MCF 10A (cell line): ENCODE measurements around the gene LPP. TPM values are rescaled to one million over a fixed set of nuclear protein-coding genes. Genes with fewer than 3 reads are reported as not detected.

Source experiments
- BruUV-seq: library from RNA; stranded (reverse); fragments of 400-500 nt; replicated peaks from 2 replicates; lab custom pipeline; 2021; lab: Mats Ljungman, UMichigan
- CTCF ChIA-PET: fragments of 300-600 bp; sonication (Branson Sonifier 250); formaldehyde crosslinking; extraction: SDS; loops from one replicate; lab custom pipeline; 2021; ENCODE audit warnings: antibody characterized with exemption, inconsistent platforms; lab: Yijun Ruan, JAX
- POLR2A ChIA-PET: fragments of 300-600, 350-650 bp; sonication (Branson Sonifier 250); formaldehyde crosslinking; extraction: SDS; loops from one replicate; lab custom pipeline; 2020; ENCODE audit warnings: antibody characterized with exemption, inconsistent platforms; lab: Yijun Ruan, JAX
- DNase-seq: peaks from one replicate; pipeline ENCODE4 v3.0.0-alpha.2; 2018; ENCODE audit not compliant: unreplicated experiment
- H3K27ac Mint-ChIP-seq: one replicate; pipeline ENCODE4 v1.8.0; 2022; ENCODE audit warnings: mild to moderate bottlenecking, low read depth, mixed read lengths; ENCODE audit not compliant: unreplicated experiment
- H3K27me3 Mint-ChIP-seq: one replicate; pipeline ENCODE4 v1.8.0; 2022; ENCODE audit warnings: mixed read lengths; ENCODE audit not compliant: insufficient read depth, unreplicated experiment
- H3K36me3 Mint-ChIP-seq: one replicate; pipeline ENCODE4 v1.8.0; 2022; ENCODE audit warnings: mild to moderate bottlenecking, moderate library complexity, mixed read lengths; ENCODE audit not compliant: insufficient read depth, unreplicated experiment
- H3K4me1 Mint-ChIP-seq: one replicate; pipeline ENCODE4 v1.8.0; 2022; ENCODE audit warnings: mixed read lengths; ENCODE audit not compliant: insufficient read depth, unreplicated experiment
- H3K4me3 Mint-ChIP-seq: one replicate; pipeline ENCODE4 v1.8.0; 2022; ENCODE audit warnings: mild to moderate bottlenecking, moderate library complexity, mixed read lengths; ENCODE audit not compliant: unreplicated experiment
- H3K9me3 Mint-ChIP-seq: one replicate; pipeline ENCODE4 v1.8.0; 2022; ENCODE audit warnings: mixed read lengths; ENCODE audit not compliant: unreplicated experiment
- CTCF ChIP-seq: fragments of 200-600 bp; IDR thresholded peaks from one replicate; pipeline ENCODE4 v1.8.0; 2022; ENCODE audit warnings: antibody characterized with exemption, mild to moderate bottlenecking; ENCODE audit not compliant: unreplicated experiment
- intact Hi-C: fragments of 100-400 bp; cut with micrococcal nuclease; formaldehyde crosslinking; loops from 2 replicates; pipeline ENCODE4 v1.14.1; 2022
- total RNA-seq: library from RNA; stranded (reverse); gene quantifications from 2 replicates; pipeline ENCODE4 v1.2.3, GENCODE V29; 2022

The LPP gene
- total RNA-seq, 1 experiment from 2014 or later: 117 TPM

GRCh38 chr3:188321258-188321657 lies 167.3 kb downstream of the LPP start:
- peaks cover 11% of the 10 kb centered on the region for H3K4me1 Mint-ChIP-seq
- no peak overlapping the region for H3K27ac Mint-ChIP-seq
- H3K36me3 Mint-ChIP-seq: peaks cover 3% of the 10 kb centered on the region
- no peak overlapping the region for H3K4me3 Mint-ChIP-seq
- ChIA-PET CTCF (interaction anchor here (0.6 kb wide), 2 partner anchors 24 to 579 kb away, joined by 3 read pairs; no protein-coding TSS in a partner anchor), POLR2A (interaction anchor here (1.1 kb wide), 1 partner anchor 58 kb away, joined by 6 read pairs; no protein-coding TSS in a partner anchor)
- intact Hi-C loops: no loop called here
- H3K9me3 Mint-ChIP-seq: no peaks in the 10 kb centered on the region
- H3K27me3 Mint-ChIP-seq: no peaks in the 10 kb centered on the region
- no TSS peak for BruUV-seq
- DNase-seq: no peak
- TF ChIP-seq CTCF: no peak

GRCh38 chr3:188322135-188322887 lies 168.4 kb downstream of the LPP start:
- intact Hi-C loops: no loop called here
- Mint-ChIP-seq H3K4me1 (peaks cover 13% of the 10 kb centered on the region), H3K4me3 (no peak overlapping the region), H3K27me3 (no peaks in the 10 kb centered on the region), H3K27ac (no peak overlapping the region), H3K9me3 (no peaks in the 10 kb centered on the region), H3K36me3 (peaks cover 6% of the 10 kb centered on the region)
- ChIA-PET CTCF (interaction anchor here (0.6 to 0.7 kb wide), 2 partner anchors 18 to 580 kb away, joined by 3 read pairs; no protein-coding TSS in a partner anchor), POLR2A (interaction anchor here (0.5 to 1.1 kb wide), 4 partner anchors 27 to 577 kb away, joined by 3 to 6 read pairs (median 3); partner anchors contain the start of gene BCL6)
- no peak for DNase-seq
- BruUV-seq: no TSS peak
- no peak for TF ChIP-seq CTCF

GRCh38 chr3:188323067-188323842 lies 169.3 kb downstream of the LPP start:
- no peaks in the 10 kb centered on the region for H3K9me3 Mint-ChIP-seq
- no peaks in the 10 kb centered on the region for H3K27me3 Mint-ChIP-seq
- ChIA-PET POLR2A (no interaction called here), CTCF (interaction anchor here (0.7 to 0.9 kb wide), 2 partner anchors 19 to 582 kb away, joined by 3 read pairs; no protein-coding TSS in a partner anchor)
- intact Hi-C loops: no loop called here
- H3K27ac Mint-ChIP-seq: no peak overlapping the region
- DNase-seq: no peak
- no peak overlapping the region for H3K4me3 Mint-ChIP-seq
- BruUV-seq: no TSS peak
- H3K4me1 Mint-ChIP-seq: peaks cover 13% of the 10 kb centered on the region
- no peak for TF ChIP-seq CTCF
- H3K36me3 Mint-ChIP-seq: peaks cover 6% of the 10 kb centered on the region

GRCh38 chr3:188326111-188326510 lies 172.2 kb downstream of the LPP start:
- no TSS peak for BruUV-seq
- CTCF ChIA-PET: interaction anchor here (1.2 kb wide), 1 partner anchor 57 kb away, joined by 3 read pairs; no protein-coding TSS in a partner anchor
- intact Hi-C loops: no loop called here
- Mint-ChIP-seq H3K9me3 (no peaks in the 10 kb centered on the region), H3K36me3 (peaks cover 15% of the 10 kb centered on the region), H3K4me3 (no peak overlapping the region), H3K27me3 (no peaks in the 10 kb centered on the region), H3K27ac (no peak overlapping the region), H3K4me1 (peaks cover 11% of the 10 kb centered on the region)
- DNase-seq: no peak
- no peak for TF ChIP-seq CTCF
- POLR2A ChIA-PET: interaction anchor here (0.7 kb wide), 1 partner anchor 385 kb away, joined by 3 read pairs; no protein-coding TSS in a partner anchor
